ENCODE measurements around the gene PTPN13. TPM values are rescaled to one million over a fixed set of nuclear protein-coding genes. Genes with fewer than 3 reads are reported as not detected.
"Not testable (repeated sequence)": the region's sequence is repeated elsewhere in the genome, so short reads cannot be mapped to it uniquely, and the experiment has no call there.

Gene PTPN13
- polyA plus RNA-seq, 2 donors, result 12.2 to 18.3 TPM

DNA sequence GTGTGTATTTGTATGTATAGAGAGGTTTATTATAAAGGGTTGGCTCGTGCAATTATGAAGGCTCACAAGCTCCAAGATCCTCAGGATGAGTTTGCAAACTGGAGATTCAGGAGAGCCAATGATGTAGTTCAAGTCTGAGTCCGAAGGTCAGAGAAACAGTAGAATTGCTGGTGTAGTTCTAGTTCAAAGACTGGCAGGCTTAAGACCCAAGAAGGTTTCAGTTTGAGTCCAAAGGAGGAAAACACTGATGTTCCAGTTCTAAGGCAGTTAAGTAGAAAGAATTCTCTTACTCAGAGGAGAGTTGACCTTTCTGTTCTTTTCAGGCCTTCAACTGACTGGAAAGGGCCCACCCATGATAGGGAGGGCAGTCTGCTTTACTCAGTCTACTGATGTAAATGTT lies 89.1 kb downstream of the PTPN13 start:
- Histone ChIP-seq H3K4me3 (ENCODE audit: low read depth in 1 of 2, low read length in 2 of 2) (no peak overlapping the region), H3K36me3 (ENCODE audit: control insufficient read depth in 2 of 2, insufficient read depth in 2 of 2, low read length in 1 of 2) (no peaks in the 10 kb centered on the region), H3K4me1 (ENCODE audit: control insufficient read depth in 2 of 2, insufficient read depth in 2 of 2, low read length in 1 of 2) (no peaks in the 10 kb centered on the region), H3K27me3 (ENCODE audit: control insufficient read depth in 1 of 2, insufficient read depth in 2 of 2, low read length in 2 of 2) (no peaks in the 10 kb centered on the region), H3K9me3 (ENCODE audit: control insufficient read depth in 2 of 2, insufficient read depth in 1 of 2, low read depth in 1 of 2, low read length in 1 of 2) (no peaks in the 10 kb centered on the region), H3K27ac (ENCODE audit: low read depth in 2 of 2, low read length in 1 of 2) (no peak overlapping the region)
- 83 to 91% methylated on average over 2 of the region's 2 CpGs for WGBS, 2 donors

DNA sequence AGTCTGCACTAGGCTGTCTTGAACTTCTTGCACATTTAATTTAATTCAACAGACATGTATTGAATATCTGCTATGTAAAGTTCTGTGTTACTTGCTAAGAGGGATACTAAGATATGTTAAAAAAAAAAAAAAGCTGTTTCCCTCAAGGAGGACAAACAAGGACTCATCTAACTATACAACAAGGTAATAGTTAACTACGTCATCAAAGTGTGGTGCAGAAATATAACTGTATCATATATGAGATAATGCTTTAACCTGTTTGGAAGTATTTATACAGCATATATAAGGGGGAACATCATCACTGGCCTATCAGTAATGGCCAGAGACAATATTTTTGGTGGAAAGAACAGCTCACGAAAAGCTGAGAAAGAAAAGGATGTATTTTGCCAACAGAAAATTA lies 89.9 kb downstream of the PTPN13 start:
- Histone ChIP-seq H3K4me1 (ENCODE audit: control insufficient read depth in 2 of 2, insufficient read depth in 2 of 2, low read length in 1 of 2) (no peaks in the 10 kb centered on the region), H3K9me3 (ENCODE audit: control insufficient read depth in 2 of 2, insufficient read depth in 1 of 2, low read depth in 1 of 2, low read length in 1 of 2) (no peaks in the 10 kb centered on the region), H3K36me3 (ENCODE audit: control insufficient read depth in 2 of 2, insufficient read depth in 2 of 2, low read length in 1 of 2) (no peaks in the 10 kb centered on the region), H3K27ac (ENCODE audit: low read depth in 2 of 2, low read length in 1 of 2) (no peak overlapping the region), H3K27me3 (ENCODE audit: control insufficient read depth in 1 of 2, insufficient read depth in 2 of 2, low read length in 2 of 2) (no peaks in the 10 kb centered on the region), H3K4me3 (ENCODE audit: low read depth in 1 of 2, low read length in 2 of 2) (no peak overlapping the region)
- WGBS, 2 donors, result 89 to 91% methylated on average over 2 of the region's 2 CpGs

DNA sequence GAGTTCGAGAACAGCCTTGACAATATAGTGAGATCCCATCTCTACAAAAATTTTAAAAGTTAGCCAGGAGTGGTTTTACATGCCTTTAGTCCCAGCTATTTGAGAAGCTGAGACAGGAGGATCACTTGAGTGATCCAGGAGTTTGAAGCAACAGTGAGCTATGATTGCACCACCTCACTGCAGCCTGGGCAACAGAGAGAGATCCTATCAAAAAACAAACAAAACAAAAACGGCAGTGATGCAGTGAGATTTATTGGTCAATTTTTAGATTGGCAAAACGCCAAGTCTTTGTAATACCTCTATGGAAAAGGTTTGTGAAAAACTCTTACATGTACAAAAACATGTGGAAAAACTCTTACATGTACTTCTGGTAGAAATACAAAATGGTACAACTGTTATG lies 91.3 kb downstream of the PTPN13 start:
- 41 to 46% methylated on average over 3 of the region's 3 CpGs for WGBS, 2 donors

DNA sequence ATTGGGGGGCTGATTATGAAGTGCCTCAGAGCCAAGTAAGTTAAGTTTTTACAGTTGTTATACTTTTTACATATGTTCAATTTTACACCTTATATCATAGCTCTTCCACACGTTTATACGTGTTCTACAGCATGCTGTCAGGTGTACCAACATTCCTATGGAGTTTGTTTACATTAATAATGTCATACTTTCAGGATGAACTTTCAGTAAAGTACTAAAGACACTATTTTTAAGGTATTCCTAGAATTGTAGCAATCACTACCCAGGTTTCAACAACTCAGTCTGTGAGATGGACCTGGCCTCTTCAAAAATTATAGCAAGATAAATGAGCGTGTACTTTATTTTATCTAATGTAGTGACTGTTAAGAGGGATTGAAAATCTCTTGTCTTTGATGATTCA lies 92.6 kb downstream of the PTPN13 start:
- Histone ChIP-seq H3K4me1 (ENCODE audit: control insufficient read depth in 2 of 2, insufficient read depth in 2 of 2, low read length in 1 of 2) (no peaks in the 10 kb centered on the region), H3K27ac (ENCODE audit: low read depth in 2 of 2, low read length in 1 of 2) (no peak overlapping the region), H3K36me3 (ENCODE audit: control insufficient read depth in 2 of 2, insufficient read depth in 2 of 2, low read length in 1 of 2) (no peaks in the 10 kb centered on the region), H3K27me3 (ENCODE audit: control insufficient read depth in 1 of 2, insufficient read depth in 2 of 2, low read length in 2 of 2) (no peaks in the 10 kb centered on the region), H3K9me3 (ENCODE audit: control insufficient read depth in 2 of 2, insufficient read depth in 1 of 2, low read depth in 1 of 2, low read length in 1 of 2) (no peaks in the 10 kb centered on the region), H3K4me3 (ENCODE audit: low read depth in 1 of 2, low read length in 2 of 2) (no peak overlapping the region)
- WGBS, 2 donors, result 74 to 79% methylated on average over 3 of the region's 3 CpGs

More for the DNA sequence above, 91.3 kb downstream of the PTPN13 start:
- Histone ChIP-seq H3K4me1 (ENCODE audit: control insufficient read depth in 2 of 2, insufficient read depth in 2 of 2, low read length in 1 of 2) (no peaks in the 10 kb centered on the region), H3K9me3 (ENCODE audit: control insufficient read depth in 2 of 2, insufficient read depth in 1 of 2, low read depth in 1 of 2, low read length in 1 of 2) (no peaks in the 10 kb centered on the region), H3K27ac (ENCODE audit: low read depth in 2 of 2, low read length in 1 of 2) (no peak overlapping the region), H3K27me3 (ENCODE audit: control insufficient read depth in 1 of 2, insufficient read depth in 2 of 2, low read length in 2 of 2) (no peaks in the 10 kb centered on the region), H3K36me3 (ENCODE audit: control insufficient read depth in 2 of 2, insufficient read depth in 2 of 2, low read length in 1 of 2) (no peaks in the 10 kb centered on the region), H3K4me3 (ENCODE audit: low read depth in 1 of 2, low read length in 2 of 2) (no peak overlapping the region)

DNA sequence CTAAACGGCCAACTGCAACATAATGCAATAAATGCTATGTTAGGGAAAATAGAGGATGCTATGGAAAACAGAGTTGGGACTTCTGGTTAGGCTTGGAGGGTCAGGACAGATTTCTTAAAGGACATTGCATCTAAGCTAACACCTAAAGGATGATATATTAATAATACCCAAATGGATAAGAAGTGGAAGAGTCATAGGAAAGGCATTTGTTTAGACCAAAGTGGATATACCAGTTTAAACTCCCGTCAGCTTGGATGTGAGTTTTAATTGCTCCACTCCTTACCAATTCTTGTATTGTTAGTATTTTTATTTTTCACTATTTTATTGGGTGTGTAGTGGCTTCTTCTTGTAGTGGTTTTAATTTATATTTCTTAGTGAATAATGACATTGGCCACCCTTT lies 93.9 kb downstream of the PTPN13 start:
- Histone ChIP-seq H3K36me3 (ENCODE audit: control insufficient read depth in 2 of 2, insufficient read depth in 2 of 2, low read length in 1 of 2) (no peaks in the 10 kb centered on the region), H3K4me3 (ENCODE audit: low read depth in 1 of 2, low read length in 2 of 2) (no peak overlapping the region), H3K27ac (ENCODE audit: low read depth in 2 of 2, low read length in 1 of 2) (no peak overlapping the region), H3K9me3 (ENCODE audit: control insufficient read depth in 2 of 2, insufficient read depth in 1 of 2, low read depth in 1 of 2, low read length in 1 of 2) (no peaks in the 10 kb centered on the region), H3K4me1 (ENCODE audit: control insufficient read depth in 2 of 2, insufficient read depth in 2 of 2, low read length in 1 of 2) (no peaks in the 10 kb centered on the region), H3K27me3 (ENCODE audit: control insufficient read depth in 1 of 2, insufficient read depth in 2 of 2, low read length in 2 of 2) (no peaks in the 10 kb centered on the region)
- WGBS, 2 donors, result 69 to 74% methylated on average over 2 of the region's 2 CpGs

DNA sequence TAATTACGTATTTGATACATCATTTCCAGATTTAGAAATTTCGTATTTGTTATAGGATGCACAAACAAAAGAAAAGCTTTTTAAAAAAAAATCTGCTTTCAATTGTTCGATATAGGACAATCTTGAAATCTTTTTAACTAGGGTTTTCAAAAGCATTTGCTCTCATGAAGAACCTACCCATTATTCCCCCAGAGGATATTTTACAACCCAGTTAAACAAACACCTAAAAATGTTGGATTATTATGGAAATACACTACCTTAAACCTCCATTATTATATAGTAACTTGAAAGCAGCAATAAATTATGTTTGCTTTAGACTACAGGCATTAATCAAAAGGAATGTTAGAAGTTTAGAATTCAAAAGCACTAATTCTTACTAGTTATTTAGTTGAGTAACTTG lies 110.5 kb downstream of the PTPN13 start:
- no peaks in the 10 kb centered on the region for H3K4me1 ChIP-seq (ENCODE audit: control insufficient read depth in 2 of 2, insufficient read depth in 2 of 2, low read length in 1 of 2)
- no peaks in the 10 kb centered on the region for H3K36me3 ChIP-seq (ENCODE audit: control insufficient read depth in 2 of 2, insufficient read depth in 2 of 2, low read length in 1 of 2)
- WGBS, 2 donors, result 92 to 95% methylated on average over 3 of the region's 3 CpGs
- H3K4me3 ChIP-seq (ENCODE audit: low read depth in 1 of 2, low read length in 2 of 2), result no peak overlapping the region
- H3K9me3 ChIP-seq (ENCODE audit: control insufficient read depth in 2 of 2, insufficient read depth in 1 of 2, low read depth in 1 of 2, low read length in 1 of 2), result no peaks in the 10 kb centered on the region
- H3K27me3 ChIP-seq (ENCODE audit: control insufficient read depth in 1 of 2, insufficient read depth in 2 of 2, low read length in 2 of 2), result no peaks in the 10 kb centered on the region
- no peak overlapping the region for H3K27ac ChIP-seq (ENCODE audit: low read depth in 2 of 2, low read length in 1 of 2)

DNA sequence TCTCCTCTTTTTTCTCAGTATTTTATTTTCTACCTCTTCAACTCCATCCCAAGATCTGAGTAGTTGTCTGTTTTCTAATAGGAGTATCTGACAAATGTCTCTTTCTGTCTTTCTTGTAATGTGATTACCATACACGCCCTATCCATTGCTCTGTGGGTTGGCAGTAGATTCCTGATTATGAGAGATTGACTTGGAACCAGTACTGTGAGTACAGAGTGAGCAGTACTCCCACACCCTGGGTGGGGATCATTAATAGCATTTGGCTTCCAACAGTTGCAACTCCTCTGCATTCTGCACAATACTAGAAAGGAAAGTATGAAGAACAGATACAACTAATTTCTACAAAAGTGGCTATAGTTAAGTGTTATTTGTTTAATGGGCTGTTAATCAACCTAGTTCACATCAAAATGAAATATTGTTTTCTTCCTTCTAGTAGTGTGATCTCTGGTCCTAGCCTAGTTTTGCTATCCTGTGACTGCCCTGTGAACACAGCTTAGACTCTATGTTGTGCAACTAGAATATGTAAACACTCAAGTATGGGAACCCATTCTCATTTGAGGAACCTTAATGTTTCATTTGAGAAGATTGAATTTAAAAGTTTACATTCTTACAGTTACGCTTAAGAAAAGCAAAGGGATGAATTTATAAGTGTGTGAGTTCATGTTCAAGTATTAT lies 112.9 kb downstream of the PTPN13 start:
- H3K9me3 ChIP-seq (ENCODE audit: control insufficient read depth in 2 of 2, insufficient read depth in 1 of 2, low read depth in 1 of 2, low read length in 1 of 2), result no peaks in the 10 kb centered on the region
- no peaks in the 10 kb centered on the region for H3K4me1 ChIP-seq (ENCODE audit: control insufficient read depth in 2 of 2, insufficient read depth in 2 of 2, low read length in 1 of 2)
- no peaks in the 10 kb centered on the region for H3K27me3 ChIP-seq (ENCODE audit: control insufficient read depth in 1 of 2, insufficient read depth in 2 of 2, low read length in 2 of 2)
- H3K4me3 ChIP-seq (ENCODE audit: low read depth in 1 of 2, low read length in 2 of 2), result no peak overlapping the region
- WGBS, 2 donors, result 65 to 68% methylated on average over 2 of the region's 2 CpGs
- H3K36me3 ChIP-seq (ENCODE audit: control insufficient read depth in 2 of 2, insufficient read depth in 2 of 2, low read length in 1 of 2), result no peaks in the 10 kb centered on the region
- H3K27ac ChIP-seq (ENCODE audit: low read depth in 2 of 2, low read length in 1 of 2), result peak overlapping the region in 1 of 2 donors; percentile 64

DNA sequence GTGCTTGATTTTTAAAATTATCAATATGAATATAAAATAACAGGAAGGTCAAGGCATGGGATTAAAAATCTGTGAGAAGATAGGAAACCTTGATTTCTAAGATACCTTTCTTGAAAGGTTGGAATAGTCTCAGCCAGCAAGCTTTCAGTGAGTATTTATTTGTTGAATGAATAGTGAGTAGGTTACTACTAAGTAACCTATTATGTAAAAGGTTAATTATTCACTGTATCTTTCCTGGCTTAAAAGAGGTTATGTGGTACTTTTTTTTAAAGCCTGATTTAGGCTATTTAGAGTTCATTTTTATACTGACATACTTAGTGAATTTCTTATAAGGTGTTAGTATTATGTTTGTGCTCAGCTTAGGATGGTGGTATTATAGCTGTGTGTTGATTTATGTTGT lies 123.5 kb downstream of the PTPN13 start:
- Histone ChIP-seq H3K27ac (ENCODE audit: low read depth in 2 of 2, low read length in 1 of 2) (no peak overlapping the region), H3K36me3 (ENCODE audit: control insufficient read depth in 2 of 2, insufficient read depth in 2 of 2, low read length in 1 of 2) (no peaks in the 10 kb centered on the region), H3K4me3 (ENCODE audit: low read depth in 1 of 2, low read length in 2 of 2) (no peak overlapping the region), H3K27me3 (ENCODE audit: control insufficient read depth in 1 of 2, insufficient read depth in 2 of 2, low read length in 2 of 2) (no peaks in the 10 kb centered on the region), H3K9me3 (ENCODE audit: control insufficient read depth in 2 of 2, insufficient read depth in 1 of 2, low read depth in 1 of 2, low read length in 1 of 2) (no peaks in the 10 kb centered on the region), H3K4me1 (ENCODE audit: control insufficient read depth in 2 of 2, insufficient read depth in 2 of 2, low read length in 1 of 2) (no peaks in the 10 kb centered on the region)

DNA sequence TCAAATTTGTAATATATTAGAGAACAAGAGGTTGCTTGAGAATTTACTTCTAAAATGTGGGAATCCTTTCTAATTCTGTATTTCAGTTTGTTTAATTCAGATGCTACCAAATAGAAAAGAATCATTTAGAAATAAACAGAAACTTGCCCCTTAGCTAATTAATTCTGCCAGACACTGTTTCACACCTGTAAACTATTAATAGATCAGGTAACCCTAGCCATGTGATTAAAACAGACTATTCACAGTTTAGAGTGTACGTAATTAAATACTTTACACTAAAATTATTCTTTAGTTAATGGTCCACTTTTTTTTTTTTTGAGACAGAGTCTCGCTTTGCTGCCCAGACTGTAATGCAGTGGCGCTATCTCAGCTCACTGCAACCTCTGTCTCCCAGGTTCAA lies 124.0 kb downstream of the PTPN13 start:
- no peaks in the 10 kb centered on the region for H3K9me3 ChIP-seq (ENCODE audit: control insufficient read depth in 2 of 2, insufficient read depth in 1 of 2, low read depth in 1 of 2, low read length in 1 of 2)
- WGBS, 2 donors, result 89 to 96% methylated on average over 3 of the region's 3 CpGs
- no peaks in the 10 kb centered on the region for H3K27me3 ChIP-seq (ENCODE audit: control insufficient read depth in 1 of 2, insufficient read depth in 2 of 2, low read length in 2 of 2)
- H3K36me3 ChIP-seq (ENCODE audit: control insufficient read depth in 2 of 2, insufficient read depth in 2 of 2, low read length in 1 of 2), result no peaks in the 10 kb centered on the region
- H3K27ac ChIP-seq (ENCODE audit: low read depth in 2 of 2, low read length in 1 of 2), result no peak overlapping the region
- H3K4me3 ChIP-seq (ENCODE audit: low read depth in 1 of 2, low read length in 2 of 2), result no peak overlapping the region
- H3K4me1 ChIP-seq (ENCODE audit: control insufficient read depth in 2 of 2, insufficient read depth in 2 of 2, low read length in 1 of 2), result no peaks in the 10 kb centered on the region

DNA sequence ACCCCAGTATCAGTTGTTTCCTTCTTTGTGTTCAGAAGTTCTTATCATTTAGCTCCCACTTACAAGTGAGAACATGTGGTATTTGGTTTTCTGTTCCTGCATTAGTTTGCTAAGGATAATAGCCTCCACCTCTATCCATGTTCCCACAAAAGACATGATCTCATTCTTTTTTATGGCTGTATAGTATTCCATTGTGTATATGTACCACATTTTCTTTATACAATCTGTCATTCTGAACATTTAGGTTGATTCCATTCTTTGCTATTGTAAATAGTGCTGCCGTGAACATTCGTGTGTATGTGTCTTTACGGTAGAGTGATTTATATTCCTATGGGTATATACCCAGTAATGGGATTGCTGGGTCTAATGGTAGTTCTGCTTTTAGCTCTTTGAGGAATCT lies 125.0 kb downstream of the PTPN13 start:
- not testable (repeated sequence) for H3K4me3 ChIP-seq (ENCODE audit: low read depth in 1 of 2, low read length in 2 of 2); H3K9me3 ChIP-seq (ENCODE audit: control insufficient read depth in 2 of 2, insufficient read depth in 1 of 2, low read depth in 1 of 2, low read length in 1 of 2); H3K36me3 ChIP-seq (ENCODE audit: control insufficient read depth in 2 of 2, insufficient read depth in 2 of 2, low read length in 1 of 2); H3K4me1 ChIP-seq (ENCODE audit: control insufficient read depth in 2 of 2, insufficient read depth in 2 of 2, low read length in 1 of 2); H3K27ac ChIP-seq (ENCODE audit: low read depth in 2 of 2, low read length in 1 of 2); H3K27me3 ChIP-seq (ENCODE audit: control insufficient read depth in 1 of 2, insufficient read depth in 2 of 2, low read length in 2 of 2)
- whole genome bisulfite sequencing, 2 donors, result 94 to 95% methylated on average over 3 of the region's 3 CpGs
